SK-N-MC (cell line): ENCODE results near the gene TSEN15.

Experiments
- EZH2 ChIP-seq: fragments of 200-600 bp; sonication (generic); IDR thresholded peaks from one replicate; pipeline ENCODE4 v1.6.1; 2017; ENCODE audit warnings: antibody characterized with exemption
- FOXP2 ChIP-seq: optimal IDR thresholded peaks from 2 replicates; pipeline ENCODE3; 2011; ENCODE audit warnings: mild to moderate bottlenecking, moderate library complexity; ENCODE audit not compliant: insufficient read depth; ENCODE audit errors: extremely low read length, control extremely low read depth
- POLR2AphosphoS5 ChIP-seq: IDR thresholded peaks from 2 replicates; pipeline ENCODE4 v1.6.1; 2012; ENCODE audit warnings: mild to moderate bottlenecking, low read depth, low read length, borderline replicate concordance

DNA sequence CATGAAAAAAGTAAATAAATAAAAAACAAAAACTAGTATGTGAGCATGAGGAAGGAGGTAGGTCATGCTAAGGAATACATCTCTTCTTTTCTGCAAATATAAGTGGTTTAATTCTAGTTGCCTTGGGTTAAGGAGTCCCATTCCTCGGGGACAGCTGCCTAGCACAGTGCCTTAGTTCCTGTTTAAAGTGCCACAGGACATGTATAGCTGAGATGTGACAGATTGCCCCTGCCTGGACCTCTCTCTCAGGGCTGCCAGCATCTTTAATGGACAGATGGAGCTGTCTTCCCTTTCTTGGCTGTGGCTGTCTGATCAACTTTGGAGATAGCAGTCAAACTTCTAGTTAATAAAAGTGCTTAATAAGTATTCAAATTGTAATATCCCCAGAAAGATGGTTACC is 50.0 kb downstream of the TSEN15 start:
- TF ChIP-seq POLR2AphosphoS5 (no peak), EZH2 (no peak), FOXP2 (no peak)
